ENCODE measurements around the gene PI4KB.

PI4KB gene

GRCh38 chr1:151325646-151326429 lies 1.4 kb downstream of the PI4KB start:
- H3K27ac ChIP-seq = no peak overlapping the region
- TF ChIP-seq, protein P1, sequence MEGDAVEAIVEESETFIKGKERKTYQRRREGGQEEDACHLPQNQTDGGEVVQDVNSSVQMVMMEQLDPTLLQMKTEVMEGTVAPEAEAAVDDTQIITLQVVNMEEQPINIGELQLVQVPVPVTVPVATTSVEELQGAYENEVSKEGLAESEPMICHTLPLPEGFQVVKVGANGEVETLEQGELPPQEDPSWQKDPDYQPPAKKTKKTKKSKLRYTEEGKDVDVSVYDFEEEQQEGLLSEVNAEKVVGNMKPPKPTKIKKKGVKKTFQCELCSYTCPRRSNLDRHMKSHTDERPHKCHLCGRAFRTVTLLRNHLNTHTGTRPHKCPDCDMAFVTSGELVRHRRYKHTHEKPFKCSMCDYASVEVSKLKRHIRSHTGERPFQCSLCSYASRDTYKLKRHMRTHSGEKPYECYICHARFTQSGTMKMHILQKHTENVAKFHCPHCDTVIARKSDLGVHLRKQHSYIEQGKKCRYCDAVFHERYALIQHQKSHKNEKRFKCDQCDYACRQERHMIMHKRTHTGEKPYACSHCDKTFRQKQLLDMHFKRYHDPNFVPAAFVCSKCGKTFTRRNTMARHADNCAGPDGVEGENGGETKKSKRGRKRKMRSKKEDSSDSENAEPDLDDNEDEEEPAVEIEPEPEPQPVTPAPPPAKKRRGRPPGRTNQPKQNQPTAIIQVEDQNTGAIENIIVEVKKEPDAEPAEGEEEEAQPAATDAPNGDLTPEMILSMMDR (conservative IDR thresholded peaks at IDR 0.05) = no peak
- TF ChIP-seq ZFX (IDR thresholded peaks at IDR 0.05) = no peak

- H3K27ac ChIP-seq = no peak overlapping the region
- no peak for TF ChIP-seq ZFX (IDR thresholded peaks at IDR 0.05)
- TF ChIP-seq, protein P1 (conservative IDR thresholded peaks at IDR 0.05) = no peak
These were observed 2.0 kb downstream of the PI4KB start for GRCh38 chr1:151325231-151325630.

GRCh38 chr1:151324390-151324930 lies 2.8 kb downstream of the PI4KB start:
- no peak overlapping the region for H3K27ac ChIP-seq
- TF ChIP-seq ZFX (IDR thresholded peaks at IDR 0.05) = no peak
- TF ChIP-seq, protein P1 (conservative IDR thresholded peaks at IDR 0.05) = no peak

GRCh38 chr1:151318975-151319374 lies 8.2 kb downstream of the PI4KB start:
- H3K27ac ChIP-seq = no peak overlapping the region
- TF ChIP-seq, protein P1 (conservative IDR thresholded peaks at IDR 0.05) = no peak
- no peak for TF ChIP-seq ZFX (IDR thresholded peaks at IDR 0.05)

GRCh38 chr1:151315565-151316235 lies 11.5 kb downstream of the PI4KB start:
- TF ChIP-seq, protein P1 (conservative IDR thresholded peaks at IDR 0.05) = no peak
- no peak for TF ChIP-seq ZFX (IDR thresholded peaks at IDR 0.05)
- H3K27ac ChIP-seq = no peak overlapping the region

DNA sequence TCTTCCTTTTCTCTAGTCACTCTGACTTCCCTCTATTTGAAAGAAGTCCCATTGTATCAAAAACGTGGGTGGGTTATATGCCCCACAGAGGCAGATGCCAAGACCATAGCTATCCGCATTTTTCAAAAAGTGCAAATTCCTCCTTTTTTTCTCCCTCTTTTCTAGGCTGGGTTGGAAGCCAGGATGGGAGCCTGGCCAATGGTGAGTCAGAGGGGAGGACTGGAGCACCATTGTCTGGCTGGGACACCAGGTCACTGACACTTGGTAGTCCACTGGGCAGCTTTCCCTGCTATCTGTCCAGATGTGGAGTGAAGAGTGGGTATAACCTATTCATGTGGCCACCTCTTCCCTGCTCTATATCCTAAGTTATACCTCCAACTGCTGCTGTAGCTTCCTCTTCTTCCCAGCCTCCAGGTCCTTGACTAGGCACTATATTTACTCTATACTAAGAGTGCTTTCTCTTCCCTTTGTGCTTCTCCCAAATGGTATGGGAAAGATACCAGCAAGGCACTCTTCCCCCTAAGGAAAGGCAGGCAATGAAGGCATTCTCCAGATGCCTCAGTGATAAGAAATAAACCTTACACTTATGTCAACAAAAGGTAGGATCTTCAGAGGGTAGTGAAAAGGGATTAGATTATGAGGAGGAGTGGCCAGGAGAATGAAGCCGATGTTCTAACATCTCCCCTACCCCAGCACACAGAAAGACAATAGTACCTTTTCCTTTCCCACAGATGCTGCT lies 12.9 kb downstream of the PI4KB start:
- TF ChIP-seq, protein P1 (conservative IDR thresholded peaks at IDR 0.05) = no peak
- TF ChIP-seq ZFX (IDR thresholded peaks at IDR 0.05) = no peak
- H3K27ac ChIP-seq = no peak overlapping the region
